Activated CD4-positive, alpha-beta T cell treated with anti-CD3 and anti-CD28 coated beads for 24 hours (primary cell): ENCODE data around the gene TFG.

Experiments
- DNase-seq, 2 donors: peaks; one replicate each; pipeline ENCODE4 v3.0.0-alpha.2; 2020; ENCODE audit warnings: low read depth in 2 of 2

TFG gene

DNA sequence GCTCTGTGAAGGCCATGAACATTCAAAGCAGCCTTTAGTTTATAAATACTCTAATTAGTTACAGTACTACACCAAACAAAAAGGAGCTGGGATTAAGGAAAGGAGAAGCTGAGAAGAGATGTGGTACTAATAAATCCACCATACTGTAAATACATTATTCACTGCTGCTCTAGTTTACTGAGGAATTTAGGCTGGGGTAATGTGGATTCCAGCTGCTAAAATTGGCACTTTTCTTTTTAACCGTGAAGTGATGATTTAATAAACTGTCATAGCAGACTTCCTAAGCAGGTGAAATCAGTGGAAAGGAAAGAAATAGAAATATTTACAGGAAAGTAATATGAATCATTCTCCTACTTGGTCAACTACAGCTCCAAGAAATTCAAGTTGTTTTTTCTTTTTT, 88.7 kb downstream of the TFG start:
- no peak for DNase-seq
